ENCODE data around the gene CIT.

Gene CIT

GRCh38 chr12:119857041-119857591, 20.0 kb downstream of the CIT start:
- Histone ChIP-seq H3K9me3 (ENCODE audit: insufficient read depth, low read length) (no peaks in the 10 kb centered on the region), H3K36me3 (ENCODE audit: insufficient read depth, insufficient read length, low read length) (peaks cover 54% of the 10 kb centered on the region), H3K4me1 (ENCODE audit: insufficient read depth, insufficient read length) (no peaks in the 10 kb centered on the region), H3K4me3 (ENCODE audit: insufficient read length, low read depth) (no peak overlapping the region), H3K9ac (ENCODE audit: insufficient read length, low read depth) (no peak overlapping the region), H3K27me3 (ENCODE audit: insufficient read depth, insufficient read length) (no peaks in the 10 kb centered on the region)
- TF ChIP-seq SUZ12 (IDR thresholded peaks at IDR 0.05; ENCODE audit: extremely low read depth, insufficient read depth, insufficient read length) (no peak), ZNF274 (IDR thresholded peaks at IDR 0.05; ENCODE audit: low read depth, low read length) (no peak), YY1 (IDR thresholded peaks at IDR 0.05; ENCODE audit: insufficient read depth, insufficient read length) (no peak)
- no peak for DNase-seq (ENCODE audit: low read depth, low spot score)

- no peaks in the 10 kb centered on the region for H3K27me3 ChIP-seq (ENCODE audit: insufficient read depth, insufficient read length)
- H3K36me3 ChIP-seq (ENCODE audit: insufficient read depth, insufficient read length, low read length): peaks cover 58% of the 10 kb centered on the region
- H3K4me1 ChIP-seq (ENCODE audit: insufficient read depth, insufficient read length): no peaks in the 10 kb centered on the region
- DNase-seq (ENCODE audit: low read depth, low spot score): no peak
- H3K9me3 ChIP-seq (ENCODE audit: insufficient read depth, low read length): no peaks in the 10 kb centered on the region
- no peak overlapping the region for H3K9ac ChIP-seq (ENCODE audit: insufficient read length, low read depth)
- no peak for TF ChIP-seq YY1 (IDR thresholded peaks at IDR 0.05; ENCODE audit: insufficient read depth, insufficient read length)
- TF ChIP-seq SUZ12 (IDR thresholded peaks at IDR 0.05; ENCODE audit: extremely low read depth, insufficient read depth, insufficient read length): no peak
- TF ChIP-seq ZNF274 (IDR thresholded peaks at IDR 0.05; ENCODE audit: low read depth, low read length): no peak
- no peak overlapping the region for H3K4me3 ChIP-seq (ENCODE audit: insufficient read length, low read depth)
These were observed 26.8 kb downstream of the CIT start for GRCh38 chr12:119850330-119850729.

- H3K9me3 ChIP-seq (ENCODE audit: insufficient read depth, low read length): no peaks in the 10 kb centered on the region
- no peak overlapping the region for H3K9ac ChIP-seq (ENCODE audit: insufficient read length, low read depth)
- TF ChIP-seq ZNF274 (IDR thresholded peaks at IDR 0.05; ENCODE audit: low read depth, low read length): no peak
- TF ChIP-seq YY1 (IDR thresholded peaks at IDR 0.05; ENCODE audit: insufficient read depth, insufficient read length): no peak
- no peak for TF ChIP-seq SUZ12 (IDR thresholded peaks at IDR 0.05; ENCODE audit: extremely low read depth, insufficient read depth, insufficient read length)
- no peak overlapping the region for H3K4me3 ChIP-seq (ENCODE audit: insufficient read length, low read depth)
- peaks cover 49% of the 10 kb centered on the region for H3K36me3 ChIP-seq (ENCODE audit: insufficient read depth, insufficient read length, low read length)
- no peak for DNase-seq (ENCODE audit: low read depth, low spot score)
- H3K4me1 ChIP-seq (ENCODE audit: insufficient read depth, insufficient read length): peaks cover 3% of the 10 kb centered on the region
- H3K27me3 ChIP-seq (ENCODE audit: insufficient read depth, insufficient read length): no peaks in the 10 kb centered on the region
These were observed 34.0 kb downstream of the CIT start for GRCh38 chr12:119843100-119843499.

- no peak for DNase-seq (ENCODE audit: low read depth, low spot score)
- Histone ChIP-seq H3K4me3 (ENCODE audit: insufficient read length, low read depth) (no peak overlapping the region), H3K9me3 (ENCODE audit: insufficient read depth, low read length) (no peaks in the 10 kb centered on the region), H3K27me3 (ENCODE audit: insufficient read depth, insufficient read length) (no peaks in the 10 kb centered on the region), H3K9ac (ENCODE audit: insufficient read length, low read depth) (no peak overlapping the region), H3K36me3 (ENCODE audit: insufficient read depth, insufficient read length, low read length) (peaks cover 46% of the 10 kb centered on the region), H3K4me1 (ENCODE audit: insufficient read depth, insufficient read length) (peaks cover 3% of the 10 kb centered on the region)
- no peak for TF ChIP-seq SUZ12 (IDR thresholded peaks at IDR 0.05; ENCODE audit: extremely low read depth, insufficient read depth, insufficient read length)
- no peak for TF ChIP-seq ZNF274 (IDR thresholded peaks at IDR 0.05; ENCODE audit: low read depth, low read length)
- no peak for TF ChIP-seq YY1 (IDR thresholded peaks at IDR 0.05; ENCODE audit: insufficient read depth, insufficient read length)
These were observed 34.7 kb downstream of the CIT start for GRCh38 chr12:119842380-119842779.

- no peak for DNase-seq (ENCODE audit: low read depth, low spot score)
- TF ChIP-seq SUZ12 (IDR thresholded peaks at IDR 0.05; ENCODE audit: extremely low read depth, insufficient read depth, insufficient read length): no peak
- no peak for TF ChIP-seq ZNF274 (IDR thresholded peaks at IDR 0.05; ENCODE audit: low read depth, low read length)
- TF ChIP-seq YY1 (IDR thresholded peaks at IDR 0.05; ENCODE audit: insufficient read depth, insufficient read length): no peak
- peaks cover 47% of the 10 kb centered on the region for H3K36me3 ChIP-seq (ENCODE audit: insufficient read depth, insufficient read length, low read length)
These were observed 35.5 kb downstream of the CIT start for GRCh38 chr12:119841433-119842210.

GRCh38 chr12:119840582-119840981, 36.5 kb downstream of the CIT start:
- H3K27me3 ChIP-seq (ENCODE audit: insufficient read depth, insufficient read length): no peaks in the 10 kb centered on the region
- no peaks in the 10 kb centered on the region for H3K9me3 ChIP-seq (ENCODE audit: insufficient read depth, low read length)
- DNase-seq (ENCODE audit: low read depth, low spot score): no peak
- no peak overlapping the region for H3K9ac ChIP-seq (ENCODE audit: insufficient read length, low read depth)
- H3K4me1 ChIP-seq (ENCODE audit: insufficient read depth, insufficient read length): peaks cover 3% of the 10 kb centered on the region
- no peak for TF ChIP-seq ZNF274 (IDR thresholded peaks at IDR 0.05; ENCODE audit: low read depth, low read length)
- TF ChIP-seq YY1 (IDR thresholded peaks at IDR 0.05; ENCODE audit: insufficient read depth, insufficient read length): no peak
- TF ChIP-seq SUZ12 (IDR thresholded peaks at IDR 0.05; ENCODE audit: extremely low read depth, insufficient read depth, insufficient read length): no peak
- H3K36me3 ChIP-seq (ENCODE audit: insufficient read depth, insufficient read length, low read length): peaks cover 39% of the 10 kb centered on the region
- H3K4me3 ChIP-seq (ENCODE audit: insufficient read length, low read depth): no peak overlapping the region

More at GRCh38 chr12:119841433-119842210, 35.5 kb downstream of the CIT start:
- Histone ChIP-seq H3K9me3 (ENCODE audit: insufficient read depth, low read length) (no peaks in the 10 kb centered on the region), H3K27me3 (ENCODE audit: insufficient read depth, insufficient read length) (no peaks in the 10 kb centered on the region), H3K9ac (ENCODE audit: insufficient read length, low read depth) (no peak overlapping the region), H3K4me1 (ENCODE audit: insufficient read depth, insufficient read length) (peaks cover 3% of the 10 kb centered on the region), H3K4me3 (ENCODE audit: insufficient read length, low read depth) (no peak overlapping the region)

- no peak for DNase-seq (ENCODE audit: low read depth, low spot score)
- no peak overlapping the region for H3K4me3 ChIP-seq (ENCODE audit: insufficient read length, low read depth)
- no peaks in the 10 kb centered on the region for H3K27me3 ChIP-seq (ENCODE audit: insufficient read depth, insufficient read length)
- no peaks in the 10 kb centered on the region for H3K9me3 ChIP-seq (ENCODE audit: insufficient read depth, low read length)
- H3K9ac ChIP-seq (ENCODE audit: insufficient read length, low read depth): no peak overlapping the region
- peaks cover 41% of the 10 kb centered on the region for H3K36me3 ChIP-seq (ENCODE audit: insufficient read depth, insufficient read length, low read length)
- peaks cover 3% of the 10 kb centered on the region for H3K4me1 ChIP-seq (ENCODE audit: insufficient read depth, insufficient read length)
- TF ChIP-seq YY1 (IDR thresholded peaks at IDR 0.05; ENCODE audit: insufficient read depth, insufficient read length): no peak
These were observed 37.0 kb downstream of the CIT start for GRCh38 chr12:119840168-119840567.
